H1 (cell line): ENCODE measurements around the gene WDR11. TPM values are rescaled to one million over a fixed set of nuclear protein-coding genes. Genes with fewer than 3 reads are reported as not detected.

Experiments used
- CTCF ChIA-PET: fragments of 300-600 bp; sonication (Branson Sonifier 250); formaldehyde crosslinking; loops from one replicate; lab custom pipeline; 2021; ENCODE audit not compliant: partially characterized antibody; lab: Charles Lee
- POLR2A ChIA-PET: fragments of 300-600 bp; sonication (Branson Sonifier 250); formaldehyde crosslinking; loops from one replicate; lab custom pipeline; 2021; ENCODE audit warnings: inconsistent platforms; ENCODE audit not compliant: partially characterized antibody; lab: Charles Lee
- DNase-seq, 2 experiments: peaks; one replicate each; pipeline versions ENCODE4 v3.0.0 to v3.0.0-alpha.2; 2010 to 2022; ENCODE audit warnings: low spot score in 2 of 2, low read depth in 1 of 2, mixed read lengths in 1 of 2
- FAIRE-seq: peaks from 2 replicates; lab custom pipeline; 2011; peaks lifted over from hg19 to GRCh38; lab: Jason Lieb, UNC
- H2AFZ ChIP-seq: 2 replicates; pipeline ENCODE4 v1.8.1; 2012; ENCODE audit warnings: low read length, inconsistent platforms
- H2AK5ac ChIP-seq: 2 replicates; pipeline ENCODE4 v1.6.1; 2013; ENCODE audit warnings: low read depth, low read length
- H2BK120ac ChIP-seq: replicated peaks from 2 replicates; pipeline ENCODE3; 2013; ENCODE audit warnings: low read depth, low read length, inconsistent platforms
- H2BK12ac ChIP-seq: 2 replicates; pipeline ENCODE4 v1.6.1; 2013; ENCODE audit warnings: low read depth, low read length
- H2BK15ac ChIP-seq: 2 replicates; pipeline ENCODE4 v1.6.1; 2013; ENCODE audit warnings: low read length
- H2BK20ac ChIP-seq: 2 replicates; pipeline ENCODE4 v1.6.1; 2013; ENCODE audit warnings: low read length
- H2BK5ac ChIP-seq: 2 replicates; pipeline ENCODE4 v1.6.1; 2013; ENCODE audit warnings: low read depth, low read length
- H3K14ac ChIP-seq: 2 replicates; pipeline ENCODE4 v1.6.1; 2013; ENCODE audit warnings: inconsistent platforms; ENCODE audit not compliant: insufficient read length
- H3K18ac ChIP-seq: 2 replicates; pipeline ENCODE4 v1.6.1; 2013; ENCODE audit warnings: low read length; ENCODE audit errors: extremely low read depth
- H3K23ac ChIP-seq: 2 replicates; pipeline ENCODE4 v1.6.1; 2013; ENCODE audit warnings: inconsistent platforms; ENCODE audit not compliant: insufficient read length
- H3K23me2 ChIP-seq: 2 replicates; pipeline ENCODE4 v1.6.1; 2013; ENCODE audit warnings: low read depth, low read length
- H3K27ac ChIP-seq: 2 replicates; pipeline ENCODE4 v1.6.1; 2011; ENCODE audit warnings: low read depth, low read length, inconsistent platforms
- H3K27me3 ChIP-seq, 4 experiments: replicated peaks in 1 of 4; 1 replicate in 1 of 4; 2 replicates in 3 of 4; pipeline versions ENCODE4 v1.6.1 to v1.8.1; 2011 to 2013; ENCODE audit warnings: low read length in 3 of 4, mild to moderate bottlenecking in 3 of 4, inconsistent platforms in 2 of 4, mixed read lengths in 2 of 4, moderate library complexity in 1 of 4; ENCODE audit not compliant: control insufficient read depth in 3 of 4, insufficient read depth in 3 of 4; ENCODE audit errors: extremely low read depth in 1 of 4
- H3K36me3 ChIP-seq, 4 experiments: 2 replicates each; pipeline versions ENCODE4 v1.6.1 to v1.8.1; 2011 to 2013; ENCODE audit warnings: mild to moderate bottlenecking in 4 of 4, low read length in 3 of 4, moderate library complexity in 2 of 4, control low read depth in 1 of 4, inconsistent platforms in 1 of 4; ENCODE audit not compliant: insufficient read depth in 4 of 4, control insufficient read depth in 2 of 4
- H3K4ac ChIP-seq: replicated peaks from 2 replicates; pipeline ENCODE3; 2013; ENCODE audit warnings: low read length, low read depth, mixed read lengths, inconsistent platforms; ENCODE audit not compliant: insufficient read length
- H3K4me1 ChIP-seq, 4 experiments: replicated peaks in 1 of 4; 1 replicate in 1 of 4; 2 replicates in 3 of 4; pipeline versions ENCODE4 v1.6.1 to v1.8.1; 2011 to 2013; ENCODE audit warnings: low read length in 3 of 4, inconsistent platforms in 2 of 4, mixed read lengths in 1 of 4; ENCODE audit not compliant: insufficient read depth in 4 of 4, control insufficient read depth in 3 of 4
- H3K4me2 ChIP-seq, 2 experiments: 2 replicates each; pipeline versions ENCODE4 v1.6.1 to v1.8.1; 2011 to 2013; ENCODE audit warnings: low read depth in 2 of 2, low read length in 2 of 2, control low read depth in 1 of 2, inconsistent platforms in 1 of 2, mild to moderate bottlenecking in 1 of 2; ENCODE audit not compliant: insufficient read depth in 1 of 2
- H3K4me3 ChIP-seq, 4 experiments: fragments of 200-600, 300-600 bp in 1 of 4; sonication (generic), shearing (Covaris generic), sonication (Bioruptor Twin) in 1 of 4; 2 replicates each; pipeline versions ENCODE4 v1.5.1 to v1.8.1; 2011 to 2016; ENCODE audit warnings: low read length in 4 of 4, low read depth in 3 of 4, control low read depth in 2 of 4, inconsistent platforms in 2 of 4, mild to moderate bottlenecking in 2 of 4, mixed read lengths in 1 of 4, moderate library complexity in 1 of 4; ENCODE audit not compliant: insufficient read depth in 2 of 4; ENCODE audit errors: extremely low read depth in 1 of 4
- H3K56ac ChIP-seq: replicated peaks from 2 replicates; pipeline ENCODE3; 2013; ENCODE audit warnings: low read depth, mild to moderate bottlenecking, mixed read lengths, low read length, inconsistent platforms; ENCODE audit not compliant: insufficient read length
- H3K79me1 ChIP-seq: 2 replicates; pipeline ENCODE4 v1.6.1; 2013; ENCODE audit warnings: low read depth, low read length, control low read depth
- H3K79me2 ChIP-seq, 2 experiments: 2 replicates each; pipeline versions ENCODE4 v1.6.1 to v1.8.1; 2012 to 2013; ENCODE audit warnings: low read length in 2 of 2, mild to moderate bottlenecking in 2 of 2, inconsistent platforms in 1 of 2; ENCODE audit not compliant: insufficient read depth in 2 of 2, control insufficient read depth in 1 of 2
- H3K9ac ChIP-seq, 4 experiments: replicated peaks in 1 of 4; 1 replicate in 1 of 4; 2 replicates in 3 of 4; pipeline versions ENCODE4 v1.6.1 to v1.8.1; 2011 to 2013; ENCODE audit warnings: low read depth in 3 of 4, low read length in 3 of 4, control low read depth in 2 of 4, mild to moderate bottlenecking in 2 of 4, moderate library complexity in 2 of 4, inconsistent platforms in 1 of 4; ENCODE audit errors: extremely low read depth in 1 of 4
- H3K9me3 ChIP-seq, 2 experiments: 2 replicates each; pipeline versions ENCODE4 v1.6.1 to v1.8.1; 2012 to 2013; ENCODE audit warnings: mild to moderate bottlenecking in 2 of 2, moderate library complexity in 2 of 2, control low read depth in 1 of 2, inconsistent platforms in 1 of 2, low read depth in 1 of 2, low read length in 1 of 2, mixed read lengths in 1 of 2; ENCODE audit not compliant: insufficient read depth in 2 of 2
- H4K20me1 ChIP-seq, 2 experiments: replicated peaks in 1 of 2; 2 replicates each; pipeline versions ENCODE3 to v1.8.1; 2011 to 2013; ENCODE audit warnings: inconsistent platforms in 2 of 2, low read length in 2 of 2, mild to moderate bottlenecking in 1 of 2; ENCODE audit not compliant: insufficient read depth in 2 of 2, control insufficient read depth in 1 of 2
- H4K5ac ChIP-seq: 2 replicates; pipeline ENCODE4 v1.6.1; 2013; ENCODE audit warnings: low read length, low read depth, mixed read lengths, inconsistent platforms; ENCODE audit not compliant: insufficient read length
- H4K8ac ChIP-seq: 2 replicates; pipeline ENCODE4 v1.8.0; 2013; ENCODE audit warnings: mild to moderate bottlenecking, moderate library complexity, low read length, inconsistent platforms; ENCODE audit not compliant: insufficient read depth; ENCODE audit errors: extremely low read depth
- H4K91ac ChIP-seq: replicated peaks from 2 replicates; pipeline ENCODE3; 2013; ENCODE audit warnings: low read length, mixed read lengths, inconsistent platforms; ENCODE audit not compliant: insufficient read length
- GABPA ChIP-seq: IDR thresholded peaks from 2 replicates; pipeline ENCODE4 v1.6.1; 2011; ENCODE audit warnings: mild to moderate bottlenecking, low read length, moderate library complexity, borderline replicate concordance; ENCODE audit not compliant: insufficient read depth
- KDM4A ChIP-seq: IDR thresholded peaks from one replicate; pipeline ENCODE4 v1.7.1; 2012; ENCODE audit warnings: low read depth, mild to moderate bottlenecking, moderate library complexity, low read length, inconsistent platforms; ENCODE audit not compliant: severe bottlenecking
- RFX5 ChIP-seq: IDR thresholded peaks from 2 replicates; pipeline ENCODE4 v1.6.1; 2011; ENCODE audit warnings: low read depth, low read length, improper control_type of control experiment, borderline replicate concordance
- WGBS, 2 experiments: shearing (Covaris generic) in 1 of 2; methylation state at CpG; one replicate each; pipeline versions ENCODE4 v1.1.6 to v1.1.7; 2013 to 2015; ENCODE audit warnings: low lambda C conversion rate in 2 of 2, mixed read lengths in 2 of 2, inconsistent platforms in 1 of 2, low coverage in 1 of 2, missing lambda C conversion rate in 1 of 2; ENCODE audit not compliant: insufficient replicate concordance in 2 of 2, insufficient coverage in 1 of 2, insufficient read length in 1 of 2; ENCODE audit errors: extremely low coverage in 1 of 2, missing lambda C conversion rate in 1 of 2; 5-methylcytosine and 5-hydroxymethylcytosine counted together
- polyA plus RNA-seq, 7 experiments: library from polyadenylated mRNA; depleted of rRNA in 3 of 7; stranded (reverse) in 5 of 7; unstranded in 2 of 7; fragments of >200 nt in 5 of 7; fragments of 200-250 nt in 2 of 7; gene quantifications; 1 replicate in 5 of 7; 2 replicates in 1 of 7; 4 replicates in 1 of 7; pipeline versions ENCODE4 v1.2.1 to v1.2.3, GENCODE V29; 2011 to 2013; ENCODE audit warnings: missing spikeins in 2 of 7, mixed read lengths in 2 of 7
- total RNA-seq: library from RNA; stranded (reverse); fragmentation: NEBNext Ultra II Directional; extraction: Animal tissue kit (Norgen Biotek cat#: 25700); gene quantifications from 2 replicates; pipeline ENCODE4 v1.2.1, GENCODE V29; 2021
- TF ChIP-seq, protein P1 (sequence below): IDR thresholded peaks from 2 replicates; pipeline ENCODE4 v1.6.1; 2012; ENCODE audit warnings: low read length, inconsistent platforms
- TF ChIP-seq, protein P2 (sequence below), 3 experiments: IDR thresholded peaks; 1 replicate in 2 of 3; 2 replicates in 1 of 3; pipeline versions ENCODE4 v1.5.1 to v1.6.1; 2011; ENCODE audit warnings: low read length in 3 of 3, mild to moderate bottlenecking in 3 of 3, inconsistent platforms in 2 of 3, low read depth in 1 of 3, moderate library complexity in 1 of 3; ENCODE audit not compliant: insufficient read depth in 1 of 3; ENCODE audit errors: control extremely low read depth in 1 of 3

Gene WDR11
- total and polyA plus RNA-seq, 2 of the 8 experiments (the other 6 are each of a cell fraction or from before 2014, with no cell fraction given): 39.7 to 41.9 TPM

DNA sequence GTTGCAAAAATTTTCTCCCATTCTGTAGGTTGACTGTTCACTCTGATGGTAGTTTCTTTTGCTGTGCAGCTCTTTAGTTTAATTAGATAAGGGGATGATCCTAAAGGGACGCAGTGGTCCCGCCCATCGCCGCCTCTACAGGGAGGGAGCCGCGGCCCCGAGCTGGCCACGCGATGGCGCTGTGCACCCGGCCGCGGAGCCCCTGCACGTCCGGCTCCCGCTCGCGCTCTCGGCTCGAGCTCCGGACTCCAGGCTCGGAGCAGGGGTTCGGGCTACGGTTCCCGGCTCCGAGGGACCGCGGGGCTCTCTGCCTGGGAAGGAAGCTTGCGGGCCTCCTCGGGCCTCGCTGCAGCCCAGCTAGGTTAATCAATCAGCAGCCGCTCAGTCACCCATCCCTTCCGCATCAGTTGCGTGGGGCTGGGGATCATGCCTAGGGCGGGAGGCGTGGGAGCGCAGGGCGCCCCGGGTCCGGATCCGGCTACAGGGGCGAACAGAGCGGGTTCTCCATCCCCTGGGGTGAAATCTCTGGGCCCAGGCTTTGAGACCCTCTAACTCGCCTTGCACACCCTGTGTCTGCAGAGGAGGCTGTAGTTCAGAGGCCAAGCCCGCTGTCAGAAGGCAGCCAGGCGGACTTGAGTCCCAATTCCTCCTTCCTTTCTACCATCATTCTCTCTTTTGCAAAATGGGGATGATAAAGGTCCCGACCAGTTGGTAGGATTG lies 97.9 kb downstream of the WDR11 start:
- H2BK12ac ChIP-seq: peak overlapping the region; percentile 98
- no peak overlapping the region for H3K4ac ChIP-seq
- ChIA-PET CTCF (interaction anchor here (0.6 to 2.5 kb wide), 24 partner anchors 9 to 784 kb away, joined by 3 to 16 read pairs (median 3); no protein-coding TSS in a partner anchor), POLR2A (no interaction called here)
- FAIRE-seq: no peak
- no peaks in the 10 kb centered on the region for H3K79me2 ChIP-seq
- 0 out of 4 replicates have a peak, but pooled peaks cover 0 to 2% of the 10 kb centered on the region in 2 experiments for H3K9me3 ChIP-seq
- peak overlapping the region; percentile 74 for H2AFZ ChIP-seq
- peak overlapping the region; percentile 92; the same call in 1 of the 2 replicates for H2BK15ac ChIP-seq
- H3K36me3 ChIP-seq: no peaks in the 10 kb centered on the region; a peak in 1 of 8 replicates
- peak overlapping the region; percentile 40; the same call in 1 of the 2 replicates for H2BK20ac ChIP-seq
- 6% methylated on average over 44 of the region's 47 CpGs; no CpG with 5 or more reads in 1 of the 2 experiments for WGBS, 2 experiments
- H4K20me1 ChIP-seq: no peaks in the 10 kb centered on the region
- peak overlapping the region; percentile 29 for H4K8ac ChIP-seq
- peak overlapping the region; percentile 92 for H3K18ac ChIP-seq
- H3K14ac ChIP-seq: no peak overlapping the region
- no peaks in the 10 kb centered on the region for H3K79me1 ChIP-seq
- H3K27ac ChIP-seq: no peak overlapping the region
- H2AK5ac ChIP-seq: no peak overlapping the region
- H4K91ac ChIP-seq: peak overlapping the region; percentile 29
- peaks cover 5 to 21% (median 13%) of the 10 kb centered on the region in 4 experiments for H3K4me1 ChIP-seq
- H4K5ac ChIP-seq: no peak overlapping the region
- H3K9ac ChIP-seq: no peak overlapping the region
- peak overlapping the region; percentile 47 for H3K56ac ChIP-seq
- DNase-seq: peak; percentile 44 to 88
- H3K4me2 ChIP-seq: peak overlapping the region; percentile 92 to 94
- peaks cover 11 to 16% (median 13%) of the 10 kb centered on the region in 4 experiments for H3K27me3 ChIP-seq
- no peak overlapping the region for H2BK120ac ChIP-seq
- peak overlapping the region; percentile 16 to 68 (median 52) for H3K4me3 ChIP-seq
- H2BK5ac ChIP-seq: no peak overlapping the region
- H3K23me2 ChIP-seq: peaks cover 12% of the 10 kb centered on the region
- no peak overlapping the region for H3K23ac ChIP-seq
- TF ChIP-seq, protein P1, sequence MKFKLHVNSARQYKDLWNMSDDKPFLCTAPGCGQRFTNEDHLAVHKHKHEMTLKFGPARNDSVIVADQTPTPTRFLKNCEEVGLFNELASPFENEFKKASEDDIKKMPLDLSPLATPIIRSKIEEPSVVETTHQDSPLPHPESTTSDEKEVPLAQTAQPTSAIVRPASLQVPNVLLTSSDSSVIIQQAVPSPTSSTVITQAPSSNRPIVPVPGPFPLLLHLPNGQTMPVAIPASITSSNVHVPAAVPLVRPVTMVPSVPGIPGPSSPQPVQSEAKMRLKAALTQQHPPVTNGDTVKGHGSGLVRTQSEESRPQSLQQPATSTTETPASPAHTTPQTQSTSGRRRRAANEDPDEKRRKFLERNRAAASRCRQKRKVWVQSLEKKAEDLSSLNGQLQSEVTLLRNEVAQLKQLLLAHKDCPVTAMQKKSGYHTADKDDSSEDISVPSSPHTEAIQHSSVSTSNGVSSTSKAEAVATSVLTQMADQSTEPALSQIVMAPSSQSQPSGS: no peak
- TF ChIP-seq GABPA (peak; percentile 63; the same call in 1 of the 2 replicates), RFX5 (no peak), KDM4A (peak; percentile 63)
- TF ChIP-seq, protein P2, sequence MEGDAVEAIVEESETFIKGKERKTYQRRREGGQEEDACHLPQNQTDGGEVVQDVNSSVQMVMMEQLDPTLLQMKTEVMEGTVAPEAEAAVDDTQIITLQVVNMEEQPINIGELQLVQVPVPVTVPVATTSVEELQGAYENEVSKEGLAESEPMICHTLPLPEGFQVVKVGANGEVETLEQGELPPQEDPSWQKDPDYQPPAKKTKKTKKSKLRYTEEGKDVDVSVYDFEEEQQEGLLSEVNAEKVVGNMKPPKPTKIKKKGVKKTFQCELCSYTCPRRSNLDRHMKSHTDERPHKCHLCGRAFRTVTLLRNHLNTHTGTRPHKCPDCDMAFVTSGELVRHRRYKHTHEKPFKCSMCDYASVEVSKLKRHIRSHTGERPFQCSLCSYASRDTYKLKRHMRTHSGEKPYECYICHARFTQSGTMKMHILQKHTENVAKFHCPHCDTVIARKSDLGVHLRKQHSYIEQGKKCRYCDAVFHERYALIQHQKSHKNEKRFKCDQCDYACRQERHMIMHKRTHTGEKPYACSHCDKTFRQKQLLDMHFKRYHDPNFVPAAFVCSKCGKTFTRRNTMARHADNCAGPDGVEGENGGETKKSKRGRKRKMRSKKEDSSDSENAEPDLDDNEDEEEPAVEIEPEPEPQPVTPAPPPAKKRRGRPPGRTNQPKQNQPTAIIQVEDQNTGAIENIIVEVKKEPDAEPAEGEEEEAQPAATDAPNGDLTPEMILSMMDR (IDR thresholded peaks at IDR 0.05; ENCODE audit: control extremely low read depth in 1 of 3, insufficient read depth in 1 of 3, low read depth in 1 of 3, low read length in 3 of 3): peak; percentile 77 to 92 (median 90)
